Nephron (organoid): ENCODE results near the gene ST3GAL3.

ENCODE experiments used
- H3K27ac Mint-ChIP-seq, 3 experiments: 2 replicates each; pipeline ENCODE4 v1.8.0; 2020; ENCODE audit warnings: mixed read lengths in 3 of 3, mild to moderate bottlenecking in 2 of 3, moderate library complexity in 1 of 3
- H3K27me3 Mint-ChIP-seq: 2 replicates; pipeline ENCODE4 v1.8.0; 2021; ENCODE audit warnings: low read depth, mild to moderate bottlenecking, moderate library complexity, mixed read lengths
- H3K36me3 Mint-ChIP-seq: 2 replicates; pipeline ENCODE4 v1.8.0; 2020; ENCODE audit warnings: low read depth, mixed read lengths
- H3K4me1 Mint-ChIP-seq: 2 replicates; pipeline ENCODE4 v1.8.0; 2020; ENCODE audit warnings: mixed read lengths
- H3K4me3 Mint-ChIP-seq, 3 experiments: 2 replicates each; pipeline ENCODE4 v1.8.0; 2020; ENCODE audit warnings: mild to moderate bottlenecking in 3 of 3, mixed read lengths in 3 of 3, moderate library complexity in 2 of 3
- H3K9me3 Mint-ChIP-seq: 2 replicates; pipeline ENCODE4 v1.8.0; 2020; ENCODE audit warnings: mixed read lengths
- CTCF ChIP-seq, 3 experiments: fragments of 200-600 bp; sonication (generic); IDR thresholded peaks; one replicate each; pipeline ENCODE4 v1.5.0; 2021; ENCODE audit warnings: antibody characterized with exemption in 3 of 3; ENCODE audit not compliant: unreplicated experiment in 3 of 3

The ST3GAL3 gene

GRCh38 chr1:43786960-43787359 lies 79.6 kb downstream of the ST3GAL3 start:
- Mint-ChIP-seq H3K4me3 (no peak overlapping the region), H3K4me1 (no peaks in the 10 kb centered on the region), H3K9me3 (peaks cover 2% of the 10 kb centered on the region), H3K36me3 (peaks cover 4% of the 10 kb centered on the region), H3K27ac (no peak overlapping the region), H3K27me3 (no peaks in the 10 kb centered on the region)
- no peak for TF ChIP-seq CTCF (IDR thresholded peaks at IDR 0.05; ENCODE audit: unreplicated experiment in 3 of 3)

- Mint-ChIP-seq H3K27me3 (no peaks in the 10 kb centered on the region), H3K36me3 (peaks cover 15% of the 10 kb centered on the region), H3K9me3 (no peaks in the 10 kb centered on the region), H3K27ac (no peak overlapping the region), H3K4me1 (no peaks in the 10 kb centered on the region), H3K4me3 (no peak overlapping the region)
- TF ChIP-seq CTCF (IDR thresholded peaks at IDR 0.05; ENCODE audit: unreplicated experiment in 3 of 3): no peak
These were observed 82.5 kb downstream of the ST3GAL3 start for GRCh38 chr1:43789604-43790550.

- H3K27me3 Mint-ChIP-seq: no peaks in the 10 kb centered on the region
- H3K27ac Mint-ChIP-seq: no peak overlapping the region
These were observed 83.9 kb downstream of the ST3GAL3 start for GRCh38 chr1:43791243-43791642.

GRCh38 chr1:43796111-43796581 lies 88.8 kb downstream of the ST3GAL3 start:
- H3K27me3 Mint-ChIP-seq: no peaks in the 10 kb centered on the region
- TF ChIP-seq CTCF (IDR thresholded peaks at IDR 0.05; ENCODE audit: unreplicated experiment in 3 of 3): no peak
- peak overlapping the region; percentile 77 to 89 (median 88) for H3K27ac Mint-ChIP-seq
- H3K4me1 Mint-ChIP-seq: peaks cover 34% of the 10 kb centered on the region
- no peak overlapping the region for H3K4me3 Mint-ChIP-seq
- no peaks in the 10 kb centered on the region for H3K9me3 Mint-ChIP-seq
- H3K36me3 Mint-ChIP-seq: peaks cover 30% of the 10 kb centered on the region

More at GRCh38 chr1:43791243-43791642, 83.9 kb downstream of the ST3GAL3 start:
- Mint-ChIP-seq H3K36me3 (peaks cover 18% of the 10 kb centered on the region), H3K4me1 (peaks cover 11% of the 10 kb centered on the region), H3K4me3 (no peak overlapping the region), H3K9me3 (no peaks in the 10 kb centered on the region)
- no peak for TF ChIP-seq CTCF (IDR thresholded peaks at IDR 0.05; ENCODE audit: unreplicated experiment in 3 of 3)

- Mint-ChIP-seq H3K27ac (peak overlapping the region in 2 of 3 experiments; percentile 16 to 61), H3K4me1 (peaks cover 34% of the 10 kb centered on the region), H3K27me3 (no peaks in the 10 kb centered on the region), H3K4me3 (no peak overlapping the region), H3K9me3 (no peaks in the 10 kb centered on the region), H3K36me3 (peaks cover 21% of the 10 kb centered on the region)
- TF ChIP-seq CTCF (IDR thresholded peaks at IDR 0.05; ENCODE audit: unreplicated experiment in 3 of 3): no peak
These were observed 90.6 kb downstream of the ST3GAL3 start for GRCh38 chr1:43797891-43798290.
